Left renal pelvis (tissue), 4 donors: ENCODE measurements around the gene TENT5D. TPM values are rescaled to one million over a fixed set of nuclear protein-coding genes. Genes with fewer than 3 reads are reported as not detected.
"Not testable (repeated sequence)": the region's sequence is repeated elsewhere in the genome, so short reads cannot be mapped to it uniquely, and the experiment has no call there.

Experiments used
- DNase-seq, 4 donors: peaks; one replicate each; pipeline ENCODE4 v3.0.0-alpha.2; 2013; ENCODE audit warnings: low read depth in 4 of 4, low spot score in 3 of 4
- polyA plus RNA-seq, 4 donors: library from polyadenylated mRNA; unstranded; fragments of 120-200 nt; gene quantifications; one replicate each; pipeline ENCODE4 v1.2.1, GENCODE V29; 2013; ENCODE audit not compliant: insufficient read length in 4 of 4

The TENT5D gene
- under 1 TPM in 2 of 4 donors, not detected in 2; 0.07 to 0.11 TPM for polyA plus RNA-seq

GRCh38 chrX:80420147-80420546 lies at the start of gene TENT5D:
TENT5D (plus strand) TSS chrX:80420447; CDS start chrX:80442540, 22,093 bp downstream.
- DNase-seq: no peak

- not testable (repeated sequence) for DNase-seq
Observed at GRCh38 chrX:80385651-80386050, 34.6 kb upstream of the TENT5D start.

- DNase-seq: no peak
Observed at GRCh38 chrX:80388206-80388605, 32.0 kb upstream of the TENT5D start.

- no peak for DNase-seq
Observed at GRCh38 chrX:80412042-80412441, 8.2 kb upstream of the TENT5D start.

GRCh38 chrX:80423000-80423399 lies 2.8 kb downstream of the TENT5D start:
- DNase-seq: no peak

- no peak for DNase-seq
Observed at GRCh38 chrX:80423744-80424143, 3.5 kb downstream of the TENT5D start.

GRCh38 chrX:80430826-80431504 lies 10.7 kb downstream of the TENT5D start:
- no peak for DNase-seq

- no peak for DNase-seq
Observed at GRCh38 chrX:80431505-80431832, 11.2 kb downstream of the TENT5D start.

- DNase-seq: no peak
Observed at GRCh38 chrX:80432441-80432840, 12.2 kb downstream of the TENT5D start.

- DNase-seq: no peak
Observed at GRCh38 chrX:80432863-80433262, 12.6 kb downstream of the TENT5D start.

GRCh38 chrX:80468166-80468565 lies 47.9 kb downstream of the TENT5D start:
- not testable (repeated sequence) for DNase-seq

- DNase-seq: no peak
Observed at GRCh38 chrX:80471582-80471981, 51.3 kb downstream of the TENT5D start.

GRCh38 chrX:80485543-80485942 lies 65.3 kb downstream of the TENT5D start:
- DNase-seq: no peak

GRCh38 chrX:80486299-80486698 lies 66.1 kb downstream of the TENT5D start:
- no peak for DNase-seq

GRCh38 chrX:80489166-80489565 lies 68.9 kb downstream of the TENT5D start:
- DNase-seq: no peak
